ENCODE measurements around the gene NTSR2. TPM values are rescaled to one million over a fixed set of nuclear protein-coding genes. Genes with fewer than 3 reads are reported as not detected.

NTSR2 gene
- total and polyA plus RNA-seq, 2 of the 8 experiments (the other 6 are each of a cell fraction or from before 2014, with no cell fraction given), result 0.05 TPM; not detected in 1

DNA sequence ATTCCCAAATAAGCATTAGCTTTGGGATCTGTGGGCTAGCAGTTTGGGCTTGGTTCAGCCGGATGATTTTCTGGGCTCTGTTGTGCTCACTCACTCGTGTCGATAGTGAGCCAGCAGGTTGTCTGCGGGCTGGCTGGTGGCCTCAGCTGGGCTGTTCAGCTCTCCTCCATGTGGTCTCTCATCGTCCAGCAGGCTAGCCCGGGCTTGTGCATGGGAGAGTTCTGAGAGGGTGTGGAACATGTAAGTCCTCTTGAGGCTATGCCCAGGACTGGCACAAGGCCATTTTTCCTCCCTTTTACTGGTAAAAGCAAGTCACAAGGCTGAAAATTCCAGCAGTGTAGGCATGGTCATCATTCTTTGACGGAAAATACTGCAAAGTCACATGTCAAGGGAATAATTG, 38.5 kb downstream of the NTSR2 start (continued):
- TF ChIP-seq CHD7 (IDR thresholded peaks at IDR 0.05; ENCODE audit: insufficient replicate concordance, low read length) (no peak), EZH2 (IDR thresholded peaks at IDR 0.05; ENCODE audit: low read depth, low read length, severe bottlenecking) (no peak), EP300 (IDR thresholded peaks at IDR 0.05; ENCODE audit: borderline replicate concordance in 1 of 2, low read depth in 2 of 2, low read length in 2 of 2) (no peak), CREB1 (IDR thresholded peaks at IDR 0.05) (no peak), KDM5A (IDR thresholded peaks at IDR 0.05; ENCODE audit: low read length) (no peak), TAF7 (optimal IDR thresholded peaks at IDR 0.05; ENCODE audit: borderline replicate concordance, low read depth, low read length) (no peak), RFX5 (IDR thresholded peaks at IDR 0.05; ENCODE audit: borderline replicate concordance, low read depth, low read length) (no peak), SP1 (IDR thresholded peaks at IDR 0.05; ENCODE audit: low read depth, low read length) (no peak), SP2 (IDR thresholded peaks at IDR 0.05; ENCODE audit: low read length) (no peak), RXRA (IDR thresholded peaks at IDR 0.05; ENCODE audit: insufficient read depth, low read depth, low read length) (no peak)
- TF ChIP-seq, protein P1, sequence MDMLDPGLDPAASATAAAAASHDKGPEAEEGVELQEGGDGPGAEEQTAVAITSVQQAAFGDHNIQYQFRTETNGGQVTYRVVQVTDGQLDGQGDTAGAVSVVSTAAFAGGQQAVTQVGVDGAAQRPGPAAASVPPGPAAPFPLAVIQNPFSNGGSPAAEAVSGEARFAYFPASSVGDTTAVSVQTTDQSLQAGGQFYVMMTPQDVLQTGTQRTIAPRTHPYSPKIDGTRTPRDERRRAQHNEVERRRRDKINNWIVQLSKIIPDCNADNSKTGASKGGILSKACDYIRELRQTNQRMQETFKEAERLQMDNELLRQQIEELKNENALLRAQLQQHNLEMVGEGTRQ (IDR thresholded peaks at IDR 0.05; ENCODE audit: low read length), result no peak
